ES-I3 (cell line): Measurements from ENCODE around the gene CADM1.

Source experiments
- H3K36me3 ChIP-seq: 2 replicates; pipeline ENCODE4 v1.6.1; 2013; ENCODE audit warnings: mild to moderate bottlenecking, low read length, control low read depth, moderate library complexity; ENCODE audit not compliant: insufficient read depth
- H3K4me1 ChIP-seq: 2 replicates; pipeline ENCODE4 v1.6.1; 2013; ENCODE audit warnings: mild to moderate bottlenecking, control low read depth, low read length; ENCODE audit not compliant: insufficient read depth
- H3K9ac ChIP-seq: 2 replicates; pipeline ENCODE4 v1.6.1; 2013; ENCODE audit warnings: low read depth, mild to moderate bottlenecking, low read length, moderate library complexity
- H3K9me3 ChIP-seq: 2 replicates; pipeline ENCODE4 v1.6.1; 2013; ENCODE audit warnings: mild to moderate bottlenecking, low read length, moderate library complexity; ENCODE audit not compliant: control insufficient read depth, insufficient read depth

Gene CADM1

GRCh38 chr11:115504276-115505158 is at the start of gene CADM1:
CADM1 (minus strand) TSS chr11:115504415.
- H3K9me3 ChIP-seq, result no peaks in the 10 kb centered on the region
- H3K9ac ChIP-seq, result peak within 1 kb of the TSS; percentile 88
- H3K4me1 ChIP-seq, result peaks cover 10% of the 10 kb centered on the region; the same call in 1 of the 2 replicates
- H3K36me3 ChIP-seq, result no peaks in the 10 kb centered on the region

- Histone ChIP-seq H3K9me3 (no peaks in the 10 kb centered on the region), H3K36me3 (no peaks in the 10 kb centered on the region), H3K9ac (no peak overlapping the region), H3K4me1 (peaks cover 19% of the 10 kb centered on the region)
These were observed 48.7 kb upstream of the CADM1 start for GRCh38 chr11:115552773-115553438.

- Histone ChIP-seq H3K36me3 (no peaks in the 10 kb centered on the region), H3K9ac (no peak overlapping the region), H3K4me1 (peaks cover 20% of the 10 kb centered on the region), H3K9me3 (no peaks in the 10 kb centered on the region)
These were observed 48.0 kb upstream of the CADM1 start for GRCh38 chr11:115552151-115552772.

GRCh38 chr11:115550291-115551059 is 46.3 kb upstream of the CADM1 start:
- Histone ChIP-seq H3K9me3 (no peaks in the 10 kb centered on the region), H3K9ac (no peak overlapping the region), H3K36me3 (no peaks in the 10 kb centered on the region), H3K4me1 (peaks cover 20% of the 10 kb centered on the region)

- H3K4me1 ChIP-seq, result peaks cover 24% of the 10 kb centered on the region
- H3K9me3 ChIP-seq, result no peaks in the 10 kb centered on the region
- no peak overlapping the region for H3K9ac ChIP-seq
- no peaks in the 10 kb centered on the region for H3K36me3 ChIP-seq
These were observed 44.8 kb upstream of the CADM1 start for GRCh38 chr11:115548878-115549528.

- no peak overlapping the region for H3K9ac ChIP-seq
- H3K36me3 ChIP-seq, result no peaks in the 10 kb centered on the region
- no peaks in the 10 kb centered on the region for H3K9me3 ChIP-seq
- H3K4me1 ChIP-seq, result peaks cover 24% of the 10 kb centered on the region
These were observed 41.5 kb upstream of the CADM1 start for GRCh38 chr11:115545581-115546210.

GRCh38 chr11:115544422-115544948 is 40.3 kb upstream of the CADM1 start:
- Histone ChIP-seq H3K9me3 (no peaks in the 10 kb centered on the region), H3K36me3 (no peaks in the 10 kb centered on the region), H3K9ac (no peak overlapping the region), H3K4me1 (peaks cover 18% of the 10 kb centered on the region)

- peaks cover 4% of the 10 kb centered on the region; the same call in 1 of the 2 replicates for H3K4me1 ChIP-seq
- H3K9me3 ChIP-seq, result no peaks in the 10 kb centered on the region
- H3K36me3 ChIP-seq, result no peaks in the 10 kb centered on the region
- H3K9ac ChIP-seq, result no peak overlapping the region
These were observed 37.3 kb upstream of the CADM1 start for GRCh38 chr11:115541518-115541917.

GRCh38 chr11:115539844-115540243 is 35.6 kb upstream of the CADM1 start:
- no peaks in the 10 kb centered on the region for H3K36me3 ChIP-seq
- H3K9me3 ChIP-seq, result no peaks in the 10 kb centered on the region

GRCh38 chr11:115535781-115536180 is 31.6 kb upstream of the CADM1 start:
- no peak overlapping the region for H3K9ac ChIP-seq
- H3K9me3 ChIP-seq, result no peaks in the 10 kb centered on the region
- H3K4me1 ChIP-seq, result no peaks in the 10 kb centered on the region
- no peaks in the 10 kb centered on the region for H3K36me3 ChIP-seq

More at GRCh38 chr11:115539844-115540243, 35.6 kb upstream of the CADM1 start:
- Histone ChIP-seq H3K9ac (no peak overlapping the region), H3K4me1 (peaks cover 4% of the 10 kb centered on the region; the same call in 1 of the 2 replicates)

GRCh38 chr11:115530752-115531151 is 26.5 kb upstream of the CADM1 start:
- Histone ChIP-seq H3K9me3 (no peaks in the 10 kb centered on the region; the same call in 1 of the 2 replicates), H3K9ac (no peak overlapping the region), H3K4me1 (no peaks in the 10 kb centered on the region), H3K36me3 (no peaks in the 10 kb centered on the region)

GRCh38 chr11:115528225-115528624 is 24.0 kb upstream of the CADM1 start:
- no peaks in the 10 kb centered on the region for H3K4me1 ChIP-seq
- no peak overlapping the region for H3K9ac ChIP-seq
- H3K9me3 ChIP-seq, result no peaks in the 10 kb centered on the region; the same call in 1 of the 2 replicates
- H3K36me3 ChIP-seq, result no peaks in the 10 kb centered on the region

- H3K4me1 ChIP-seq, result no peaks in the 10 kb centered on the region
These were observed 23.4 kb upstream of the CADM1 start for GRCh38 chr11:115527534-115528125.

More at GRCh38 chr11:115527534-115528125, 23.4 kb upstream of the CADM1 start:
- Histone ChIP-seq H3K9ac (no peak overlapping the region), H3K9me3 (no peaks in the 10 kb centered on the region; the same call in 1 of the 2 replicates), H3K36me3 (no peaks in the 10 kb centered on the region)
